ENCODE data around the gene PPM1B. TPM values are rescaled to one million over a fixed set of nuclear protein-coding genes. Genes with fewer than 3 reads are reported as not detected.

PPM1B gene
- total and polyA plus RNA-seq, 2 donors (not counting 1 experiment from before 2014, with no cell fraction given): 15.3 to 81.4 TPM

GRCh38 chr2:44155666-44156446 lies 12.8 kb upstream of the PPM1B start:
- no peaks in the 10 kb centered on the region for H3K27me3 ChIP-seq (replicated peaks in 1 of 4; ENCODE audit: control extremely low read depth in 1 of 4, control insufficient read depth in 3 of 4, insufficient read depth in 4 of 4, low read length in 3 of 4)
- Mint-ChIP-seq H3K4me3 (no peak overlapping the region), H3K27ac (no peak overlapping the region), H3K27me3 (peaks cover 3% of the 10 kb centered on the region), H3K4me1 (no peaks in the 10 kb centered on the region), H3K9me3 (ENCODE audit: insufficient read depth) (no peaks in the 10 kb centered on the region)
- H3K9ac ChIP-seq (ENCODE audit: low read length): no peak overlapping the region
- intact Hi-C loops (cut with micrococcal nuclease): no loop called here
- no peaks in the 10 kb centered on the region for H3K79me2 ChIP-seq (ENCODE audit: control insufficient read depth, insufficient read depth, low read length)
- no peak overlapping the region for H3K4me2 ChIP-seq (replicated peaks; ENCODE audit: low read depth, low read length, poor library complexity, severe bottlenecking)
- WGBS (ENCODE audit: insufficient coverage): 95% methylated on average over 3 of the region's 5 CpGs
- H3K27ac ChIP-seq (ENCODE audit: low read length in 2 of 2): no peak overlapping the region
- POLR2A ChIA-PET: no interaction called here
- no peak for ATAC-seq (ENCODE audit: low read depth)
- DNase-seq: no peak
- no peaks in the 10 kb centered on the region for H4K20me1 ChIP-seq (ENCODE audit: control insufficient read depth, insufficient read depth, low read length, poor library complexity, severe bottlenecking)
- no peaks in the 10 kb centered on the region for H3K36me3 ChIP-seq (replicated peaks in 1 of 2; ENCODE audit: control extremely low read depth in 1 of 2, control insufficient read depth in 1 of 2, extremely low read depth in 1 of 2, insufficient read depth in 2 of 2, low read length in 1 of 2)
- no peaks in the 10 kb centered on the region for H3K9me3 ChIP-seq (ENCODE audit: control extremely low read depth in 1 of 3, control insufficient read depth in 2 of 3, insufficient read depth in 1 of 3, low read length in 2 of 3)
- H2AFZ ChIP-seq (ENCODE audit: insufficient read depth, low read depth, low read length, poor library complexity, severe bottlenecking): no peak overlapping the region
- CTCF ChIA-PET: no interaction called here
- H3K4me3 ChIP-seq (ENCODE audit: control extremely low read depth in 1 of 5, extremely low read depth in 1 of 5, insufficient read depth in 1 of 5, low read depth in 2 of 5, low read length in 4 of 5): no peak overlapping the region
- no peaks in the 10 kb centered on the region for H3K4me1 ChIP-seq (ENCODE audit: control insufficient read depth in 2 of 2, insufficient read depth in 2 of 2, low read length in 2 of 2)
- no peak for TF ChIP-seq EZH2 (IDR thresholded peaks at IDR 0.05; ENCODE audit: borderline replicate concordance, insufficient read depth, low read depth, low read length, poor library complexity, severe bottlenecking)
- TF ChIP-seq CTCF (IDR thresholded peaks at IDR 0.05): no peak

- H3K27me3 Mint-ChIP-seq: no peaks in the 10 kb centered on the region
- H3K4me3 Mint-ChIP-seq: no peak overlapping the region
- peaks cover 4 to 6% of the 10 kb centered on the region in 2 donors for H3K4me1 ChIP-seq (ENCODE audit: control insufficient read depth in 2 of 2, insufficient read depth in 2 of 2, low read length in 2 of 2)
- H2AFZ ChIP-seq (ENCODE audit: insufficient read depth, low read depth, low read length, poor library complexity, severe bottlenecking): no peak overlapping the region
- no peak overlapping the region for H3K27ac ChIP-seq (ENCODE audit: low read length in 2 of 2)
- peaks cover 0 to 4% (median 1%) of the 10 kb centered on the region in 3 donors for H3K9me3 ChIP-seq (ENCODE audit: control extremely low read depth in 1 of 3, control insufficient read depth in 2 of 3, insufficient read depth in 1 of 3, low read length in 2 of 3)
- DNase-seq: no peak
- H4K20me1 ChIP-seq (ENCODE audit: control insufficient read depth, insufficient read depth, low read length, poor library complexity, severe bottlenecking): no peaks in the 10 kb centered on the region
- H3K9ac ChIP-seq (ENCODE audit: low read length): no peak overlapping the region
- no peak overlapping the region for H3K27ac Mint-ChIP-seq
- H3K4me1 Mint-ChIP-seq: peaks cover 2% of the 10 kb centered on the region
- H3K4me2 ChIP-seq (replicated peaks; ENCODE audit: low read depth, low read length, poor library complexity, severe bottlenecking): no peak overlapping the region
- H3K79me2 ChIP-seq (ENCODE audit: control insufficient read depth, insufficient read depth, low read length): peaks cover under 1% of the 10 kb centered on the region
- WGBS (ENCODE audit: insufficient coverage): 83% methylated on average over 1 of the region's 2 CpGs
- intact Hi-C loops (cut with micrococcal nuclease): loop anchor here (10.0 kb wide), 1 partner anchor 1561 kb away; no protein-coding TSS in a partner anchor
- H3K9me3 Mint-ChIP-seq (ENCODE audit: insufficient read depth): peaks cover 2% of the 10 kb centered on the region
- ChIA-PET CTCF (no interaction called here), POLR2A (no interaction called here)
- TF ChIP-seq CTCF (IDR thresholded peaks at IDR 0.05) (no peak), EZH2 (IDR thresholded peaks at IDR 0.05; ENCODE audit: borderline replicate concordance, insufficient read depth, low read depth, low read length, poor library complexity, severe bottlenecking) (no peak)
- H3K27me3 ChIP-seq (replicated peaks in 1 of 4; ENCODE audit: control extremely low read depth in 1 of 4, control insufficient read depth in 3 of 4, insufficient read depth in 4 of 4, low read length in 3 of 4): no peaks in the 10 kb centered on the region
- no peaks in the 10 kb centered on the region for H3K36me3 ChIP-seq (replicated peaks in 1 of 2; ENCODE audit: control extremely low read depth in 1 of 2, control insufficient read depth in 1 of 2, extremely low read depth in 1 of 2, insufficient read depth in 2 of 2, low read length in 1 of 2)
- no peak overlapping the region for H3K4me3 ChIP-seq (ENCODE audit: control extremely low read depth in 1 of 5, extremely low read depth in 1 of 5, insufficient read depth in 1 of 5, low read depth in 2 of 5, low read length in 4 of 5)
- no peak for ATAC-seq (ENCODE audit: low read depth)
These were observed 4.9 kb upstream of the PPM1B start for GRCh38 chr2:44163777-44164176.
